Activated naive CD4-positive, alpha-beta T cell treated with anti-CD3 and anti-CD28 coated beads, Interleukin-2, amount 50 U/mL, for 24 hours (primary cell): Measurements from ENCODE around the gene G3BP1.
A peak's percentile ranks its signal among the peaks of the same experiment; 100 is the strongest.

ENCODE experiments used
- H3K27ac Mint-ChIP-seq: one replicate; pipeline ENCODE4 v1.8.0; 2021; ENCODE audit warnings: mild to moderate bottlenecking, mixed read lengths
- H3K27me3 Mint-ChIP-seq: one replicate; pipeline ENCODE4 v1.8.0; 2021; ENCODE audit warnings: mixed read lengths
- H3K36me3 Mint-ChIP-seq: one replicate; pipeline ENCODE4 v1.8.0; 2021; ENCODE audit warnings: mixed read lengths
- H3K4me1 Mint-ChIP-seq: one replicate; pipeline ENCODE4 v1.8.0; 2021; ENCODE audit warnings: mixed read lengths
- H3K4me3 Mint-ChIP-seq: one replicate; pipeline ENCODE4 v1.8.0; 2021; ENCODE audit warnings: mild to moderate bottlenecking, mixed read lengths
- H3K9me3 Mint-ChIP-seq: one replicate; pipeline ENCODE4 v1.8.0; 2021; ENCODE audit warnings: mixed read lengths

The G3BP1 gene

DNA sequence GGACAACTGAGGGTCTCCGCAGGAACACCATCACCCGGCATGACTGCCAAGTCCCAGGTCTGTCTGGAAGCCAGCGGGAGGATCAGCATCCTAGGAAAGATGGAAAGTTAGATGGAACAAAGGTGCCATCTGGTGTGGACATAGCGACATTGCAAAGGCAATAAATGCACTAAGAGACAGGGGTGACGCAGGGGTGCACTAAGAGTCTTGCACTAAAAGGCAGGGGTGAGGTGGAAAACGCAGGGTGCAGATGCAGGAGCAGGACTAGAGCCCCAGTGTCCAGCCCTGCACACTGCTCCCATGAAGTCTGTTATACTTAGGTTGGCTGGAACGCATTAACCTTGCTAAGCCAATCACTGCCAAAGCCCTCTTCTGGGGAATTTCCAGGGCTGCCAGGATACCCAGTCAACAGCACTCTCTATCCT lies 28.9 kb upstream of the G3BP1 start:
- no peak overlapping the region for H3K4me3 Mint-ChIP-seq
- peaks cover 39% of the 10 kb centered on the region for H3K4me1 Mint-ChIP-seq
- no peaks in the 10 kb centered on the region for H3K27me3 Mint-ChIP-seq
- no peaks in the 10 kb centered on the region for H3K9me3 Mint-ChIP-seq
- H3K27ac Mint-ChIP-seq: no peak overlapping the region
- peaks cover 16% of the 10 kb centered on the region for H3K36me3 Mint-ChIP-seq

DNA sequence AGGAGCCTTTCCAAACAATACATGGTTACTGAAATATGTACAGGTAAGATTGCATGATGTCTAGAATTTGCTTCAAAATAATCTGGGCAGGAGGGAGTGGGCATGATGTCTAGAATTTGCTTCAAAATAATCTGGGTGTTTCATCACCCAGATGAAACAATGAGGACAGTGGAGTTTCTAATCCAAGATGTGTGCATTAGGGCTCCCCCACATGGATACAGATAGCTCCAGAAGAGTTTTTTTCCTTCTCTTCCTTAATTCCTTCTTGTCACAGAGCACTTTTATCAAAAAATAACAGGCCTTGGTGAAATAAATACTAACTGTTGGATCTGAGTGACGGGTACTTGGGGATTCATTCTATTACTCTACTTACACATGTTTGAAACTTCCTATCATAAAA lies 28.2 kb upstream of the G3BP1 start:
- no peak overlapping the region for H3K27ac Mint-ChIP-seq
- peaks cover 39% of the 10 kb centered on the region for H3K4me1 Mint-ChIP-seq
- no peaks in the 10 kb centered on the region for H3K9me3 Mint-ChIP-seq
- no peak overlapping the region for H3K4me3 Mint-ChIP-seq
- no peaks in the 10 kb centered on the region for H3K27me3 Mint-ChIP-seq
- H3K36me3 Mint-ChIP-seq: peaks cover 16% of the 10 kb centered on the region

DNA sequence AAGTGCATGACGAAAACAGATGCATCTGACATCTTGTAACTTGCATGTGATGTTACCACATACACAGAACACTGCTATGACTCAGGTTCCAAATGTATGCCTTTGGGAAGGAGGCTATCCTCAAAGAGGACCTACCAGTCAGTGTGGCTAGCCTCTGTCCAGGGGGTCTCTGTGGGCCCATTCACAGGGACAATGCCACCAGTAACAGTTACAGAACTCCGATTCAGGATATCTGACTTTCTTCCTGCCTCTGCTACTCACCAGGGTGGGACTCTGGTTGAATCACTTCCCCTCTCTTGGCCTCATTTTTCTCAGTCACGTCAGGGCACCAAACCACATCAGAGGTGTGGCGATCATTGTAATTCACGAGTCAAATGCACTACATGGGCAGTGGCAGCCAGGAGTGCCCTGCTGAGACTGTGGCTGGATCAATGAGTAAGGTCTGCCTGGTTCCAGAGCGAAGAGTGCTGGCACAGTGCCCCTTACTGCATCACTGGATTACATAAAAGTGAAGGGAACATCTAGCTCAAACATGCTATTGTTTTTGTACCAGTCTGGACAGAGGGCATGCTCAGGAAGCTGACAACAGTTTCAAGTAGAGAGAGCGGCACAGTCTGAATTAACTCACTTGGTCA lies 26.6 kb upstream of the G3BP1 start:
- H3K4me1 Mint-ChIP-seq: peaks cover 42% of the 10 kb centered on the region
- H3K27me3 Mint-ChIP-seq: no peaks in the 10 kb centered on the region
- H3K36me3 Mint-ChIP-seq: peaks cover 18% of the 10 kb centered on the region
- H3K4me3 Mint-ChIP-seq: no peak overlapping the region
- H3K9me3 Mint-ChIP-seq: no peaks in the 10 kb centered on the region
- H3K27ac Mint-ChIP-seq: peak overlapping the region; percentile 77

DNA sequence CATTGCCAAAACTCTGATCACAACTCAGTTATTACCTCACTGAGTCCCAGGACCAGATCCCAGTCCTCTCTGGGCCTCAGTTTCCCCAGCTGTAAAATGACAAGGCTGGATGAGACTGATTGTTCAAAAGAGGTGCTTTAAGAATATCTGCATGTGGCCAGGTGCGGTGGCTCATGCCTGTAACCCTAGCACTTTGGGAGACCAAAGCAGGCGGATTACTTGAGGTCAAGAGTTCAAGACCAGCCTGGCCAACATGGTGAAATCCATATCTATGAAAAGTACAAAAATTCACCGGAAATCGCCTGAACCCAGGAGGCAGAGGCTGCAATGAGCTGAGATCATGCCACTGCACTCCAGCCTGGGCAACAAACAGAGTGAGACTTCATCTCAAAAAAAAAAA lies 21.6 kb upstream of the G3BP1 start:
- Mint-ChIP-seq H3K4me1 (peaks cover 49% of the 10 kb centered on the region), H3K9me3 (no peaks in the 10 kb centered on the region), H3K4me3 (peak overlapping the region; percentile 23), H3K36me3 (peaks cover 9% of the 10 kb centered on the region), H3K27me3 (no peaks in the 10 kb centered on the region), H3K27ac (no peak overlapping the region)

DNA sequence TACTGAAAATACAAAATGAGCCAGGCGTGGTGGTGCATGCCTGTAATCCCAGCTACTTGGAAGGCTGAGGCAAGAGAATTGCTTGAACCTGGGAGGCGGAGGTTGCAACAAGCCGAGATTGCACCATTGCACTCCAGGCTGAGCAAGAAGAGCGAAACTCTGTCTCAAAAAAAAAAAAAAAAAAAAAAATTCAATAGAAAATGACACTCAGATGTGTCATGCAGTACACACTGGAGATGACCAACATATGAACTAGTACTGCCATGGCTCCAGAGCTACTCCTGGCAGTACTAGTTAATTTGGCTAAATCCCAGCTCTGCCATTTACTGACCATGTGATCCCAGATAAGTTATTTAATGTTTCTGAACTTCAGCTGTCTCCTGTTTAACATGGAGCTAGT lies 20.7 kb upstream of the G3BP1 start:
- no peaks in the 10 kb centered on the region for H3K27me3 Mint-ChIP-seq
- H3K9me3 Mint-ChIP-seq: no peaks in the 10 kb centered on the region
- H3K4me1 Mint-ChIP-seq: peaks cover 47% of the 10 kb centered on the region
- no peak overlapping the region for H3K4me3 Mint-ChIP-seq
- H3K27ac Mint-ChIP-seq: no peak overlapping the region
- H3K36me3 Mint-ChIP-seq: peaks cover 7% of the 10 kb centered on the region

DNA sequence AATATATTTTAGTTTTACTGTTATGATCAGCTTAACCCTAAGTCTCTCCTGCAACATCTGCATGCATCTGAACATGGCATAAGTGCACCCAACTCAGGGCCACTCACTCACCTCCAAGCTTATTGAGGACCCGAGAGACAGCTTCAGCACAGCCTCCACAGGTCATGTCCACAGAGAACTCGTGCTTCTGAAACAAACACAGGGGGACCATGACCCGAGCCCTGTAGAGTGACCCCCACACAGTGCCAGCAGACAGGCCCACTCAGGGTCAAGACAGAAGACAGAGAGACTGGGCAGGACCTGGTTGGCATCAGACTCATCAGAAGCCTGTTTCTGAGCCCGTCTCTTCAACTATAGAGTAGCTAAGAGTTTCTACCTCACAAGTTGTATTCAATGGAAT lies 20.2 kb upstream of the G3BP1 start:
- Mint-ChIP-seq H3K27me3 (no peaks in the 10 kb centered on the region), H3K36me3 (peaks cover 7% of the 10 kb centered on the region), H3K4me1 (peaks cover 47% of the 10 kb centered on the region), H3K27ac (no peak overlapping the region), H3K4me3 (no peak overlapping the region), H3K9me3 (no peaks in the 10 kb centered on the region)

DNA sequence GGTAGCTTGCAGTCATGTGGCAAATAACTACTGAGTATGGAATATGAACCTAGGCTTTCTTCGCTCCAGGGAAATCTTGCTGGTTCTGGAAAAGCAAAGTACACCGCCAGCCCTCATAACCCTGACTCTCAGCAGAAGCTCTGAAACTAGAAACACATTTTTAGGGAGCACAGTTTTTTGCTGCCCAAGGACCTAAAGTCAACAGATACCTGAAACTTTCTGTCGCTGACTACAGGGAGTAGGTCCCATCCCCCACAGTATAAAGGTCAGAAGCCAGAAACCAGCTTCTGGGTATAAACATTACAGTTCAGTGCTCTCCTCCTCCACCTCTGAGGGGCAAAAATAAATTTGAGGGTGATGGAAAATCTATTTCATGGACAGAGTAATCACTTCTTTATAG lies 16.4 kb upstream of the G3BP1 start:
- Mint-ChIP-seq H3K4me3 (no peak overlapping the region), H3K27me3 (no peaks in the 10 kb centered on the region), H3K27ac (no peak overlapping the region), H3K9me3 (no peaks in the 10 kb centered on the region), H3K4me1 (peaks cover 54% of the 10 kb centered on the region), H3K36me3 (peaks cover 5% of the 10 kb centered on the region)

DNA sequence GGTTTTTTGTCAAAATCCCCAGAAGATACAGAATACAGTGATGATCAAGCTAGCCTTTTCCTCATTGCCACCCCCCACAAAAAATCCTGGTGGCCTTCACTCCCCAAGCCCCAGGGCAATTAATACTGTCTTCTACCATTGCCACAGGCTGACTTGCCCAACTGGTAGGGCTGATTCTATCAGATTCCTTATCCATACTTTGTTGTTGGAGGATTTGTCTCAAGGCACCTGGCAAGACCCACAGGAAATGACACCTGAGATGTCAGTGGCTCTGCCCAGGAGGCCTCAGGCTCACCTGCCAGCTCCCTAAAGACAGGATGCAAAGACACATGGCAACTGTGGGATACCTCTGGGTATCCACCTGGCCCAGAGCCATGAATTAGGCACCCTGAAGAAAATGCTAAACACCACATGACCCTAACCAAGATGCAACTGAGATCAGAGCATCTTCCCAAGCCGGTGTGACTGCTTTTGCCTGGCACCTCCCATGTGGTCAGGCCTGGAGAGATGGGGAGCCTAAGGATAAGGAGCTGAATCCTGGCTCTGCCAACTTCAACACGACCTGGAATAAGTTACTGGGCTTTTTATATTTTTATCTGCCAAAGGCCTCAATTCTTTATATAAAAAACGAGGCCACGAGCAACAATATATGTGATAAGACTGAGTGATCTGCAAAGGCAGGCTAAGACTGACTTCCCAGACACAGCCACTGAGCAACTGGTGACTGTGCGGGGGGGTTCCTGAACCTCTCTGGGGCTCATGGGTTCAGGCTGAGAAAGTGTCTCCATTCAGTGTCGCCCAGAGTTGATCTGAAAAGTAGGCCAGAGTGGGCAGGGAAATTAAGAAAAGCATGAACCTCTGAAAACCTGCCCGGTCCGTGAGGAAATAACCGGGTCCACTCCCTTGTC lies 14.3 kb upstream of the G3BP1 start:
- Mint-ChIP-seq H3K4me1 (peaks cover 49% of the 10 kb centered on the region), H3K36me3 (peaks cover 5% of the 10 kb centered on the region), H3K4me3 (peak overlapping the region; percentile 93), H3K27me3 (no peaks in the 10 kb centered on the region), H3K27ac (peak overlapping the region; percentile 91), H3K9me3 (no peaks in the 10 kb centered on the region)

DNA sequence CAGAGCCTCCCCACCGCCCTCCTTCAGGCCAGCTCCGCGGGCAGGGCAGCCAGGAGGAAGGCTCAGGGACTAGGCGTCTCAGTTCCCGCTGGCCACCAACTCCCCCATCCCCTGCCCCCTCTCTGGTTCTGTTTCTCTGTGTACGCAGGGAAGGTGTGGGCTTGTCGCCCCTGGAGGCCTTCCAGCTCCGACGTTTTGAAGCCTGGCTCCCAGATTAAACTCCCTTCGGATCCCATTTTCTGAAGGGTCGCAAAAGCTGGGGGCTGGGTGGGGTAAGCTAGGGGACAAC lies 13.7 kb upstream of the G3BP1 start:
- H3K9me3 Mint-ChIP-seq: no peaks in the 10 kb centered on the region
- peaks cover 45% of the 10 kb centered on the region for H3K4me1 Mint-ChIP-seq
- peaks cover 3% of the 10 kb centered on the region for H3K36me3 Mint-ChIP-seq
- peak overlapping the region; percentile 93 for H3K4me3 Mint-ChIP-seq
- no peaks in the 10 kb centered on the region for H3K27me3 Mint-ChIP-seq
- peak overlapping the region; percentile 94 for H3K27ac Mint-ChIP-seq

DNA sequence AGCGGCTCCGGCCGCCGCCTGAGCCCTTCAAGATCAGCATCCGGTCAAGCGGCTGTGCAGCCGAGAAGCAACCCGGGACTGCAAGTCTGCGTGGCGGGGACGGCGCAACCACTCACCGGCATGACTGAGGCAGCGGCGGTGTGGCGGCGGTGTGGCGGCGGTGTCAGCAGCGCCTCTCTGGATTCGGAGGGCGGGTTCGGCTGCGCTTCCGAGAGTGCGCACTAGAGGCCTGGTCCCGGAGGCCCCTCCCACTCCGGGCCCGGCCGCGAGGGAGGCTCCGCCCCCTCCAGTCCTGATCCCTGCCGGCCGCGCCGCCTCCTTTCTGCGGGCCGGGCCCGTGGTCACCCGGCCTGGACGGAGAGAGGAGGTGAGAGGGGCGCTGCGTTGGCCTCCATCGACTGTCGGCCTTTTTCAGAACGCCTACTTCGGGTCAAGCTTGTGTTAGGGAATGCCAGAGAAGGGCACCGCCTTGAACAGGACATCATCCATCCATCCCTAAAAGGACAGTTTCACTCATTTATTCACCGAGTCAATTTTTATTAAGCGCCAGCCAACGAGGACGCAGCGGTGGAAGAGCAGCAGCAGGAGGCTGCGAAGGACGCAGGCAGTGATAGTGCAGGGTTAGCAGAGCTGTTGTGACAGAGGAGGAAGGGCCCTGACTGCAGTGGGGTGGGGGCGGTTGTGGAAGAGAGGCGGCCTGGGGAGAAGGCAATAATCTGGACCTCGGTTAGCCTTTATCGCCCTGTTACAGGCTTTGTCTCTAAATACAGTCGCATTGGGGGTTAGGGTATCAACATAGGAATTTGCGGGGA lies 13.1 kb upstream of the G3BP1 start, which contains the start of gene ATOX1:
TSS of gene ATOX1 (minus strand) at position 202 of the 812 bp plus-strand sequence. CDS start at position 122, 80 bp downstream.
- Mint-ChIP-seq H3K4me3 (peak within 1 kb of the TSS; percentile 93), H3K27ac (peak within 1 kb of the TSS; percentile 94), H3K9me3 (no peaks in the 10 kb centered on the region), H3K27me3 (no peaks in the 10 kb centered on the region), H3K4me1 (peaks cover 41% of the 10 kb centered on the region), H3K36me3 (peaks cover 2% of the 10 kb centered on the region)

DNA sequence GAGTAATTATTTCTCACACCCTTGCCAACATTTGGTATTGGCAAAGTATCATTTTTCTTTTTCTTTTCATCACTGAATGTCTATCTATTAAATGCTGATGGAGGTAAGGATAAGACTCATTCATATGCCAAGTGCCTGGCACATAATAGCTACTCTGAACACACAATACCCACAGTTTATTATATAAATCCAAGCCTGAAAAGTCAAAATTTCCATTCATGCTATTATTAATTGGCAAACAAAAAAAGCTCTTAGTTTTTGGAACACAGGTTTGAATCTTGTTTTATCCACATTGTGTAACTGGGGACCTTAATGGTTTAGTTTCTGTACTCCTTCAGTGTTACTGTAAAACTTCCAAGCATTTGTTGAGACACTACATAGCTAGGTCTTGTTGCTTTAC lies 7.0 kb upstream of the G3BP1 start:
- Mint-ChIP-seq H3K36me3 (no peaks in the 10 kb centered on the region), H3K9me3 (no peaks in the 10 kb centered on the region), H3K27me3 (no peaks in the 10 kb centered on the region), H3K27ac (no peak overlapping the region), H3K4me3 (no peak overlapping the region), H3K4me1 (peaks cover 5% of the 10 kb centered on the region)

DNA sequence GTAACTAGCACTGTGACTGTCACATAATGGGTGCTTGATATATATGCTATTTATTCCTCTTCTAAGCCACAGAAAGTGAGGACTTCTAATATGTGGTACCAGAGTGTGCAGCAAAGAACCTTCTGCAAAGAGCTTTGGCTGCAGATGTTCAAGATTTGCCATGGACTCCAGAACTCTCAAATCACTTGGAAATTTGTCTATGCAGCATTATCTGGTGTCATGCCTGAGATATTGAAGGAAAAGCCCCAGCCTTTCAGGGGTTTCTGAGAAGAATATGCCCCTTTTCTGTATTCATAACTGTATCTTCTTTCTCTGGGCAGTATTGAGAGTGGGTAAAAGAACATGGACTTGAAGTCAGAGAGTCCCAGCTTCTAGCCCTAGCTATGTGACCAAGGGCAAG lies 4.8 kb upstream of the G3BP1 start:
- Mint-ChIP-seq H3K27me3 (no peaks in the 10 kb centered on the region), H3K9me3 (no peaks in the 10 kb centered on the region), H3K4me3 (no peak overlapping the region), H3K27ac (no peak overlapping the region), H3K36me3 (no peaks in the 10 kb centered on the region), H3K4me1 (peaks cover 10% of the 10 kb centered on the region)

DNA sequence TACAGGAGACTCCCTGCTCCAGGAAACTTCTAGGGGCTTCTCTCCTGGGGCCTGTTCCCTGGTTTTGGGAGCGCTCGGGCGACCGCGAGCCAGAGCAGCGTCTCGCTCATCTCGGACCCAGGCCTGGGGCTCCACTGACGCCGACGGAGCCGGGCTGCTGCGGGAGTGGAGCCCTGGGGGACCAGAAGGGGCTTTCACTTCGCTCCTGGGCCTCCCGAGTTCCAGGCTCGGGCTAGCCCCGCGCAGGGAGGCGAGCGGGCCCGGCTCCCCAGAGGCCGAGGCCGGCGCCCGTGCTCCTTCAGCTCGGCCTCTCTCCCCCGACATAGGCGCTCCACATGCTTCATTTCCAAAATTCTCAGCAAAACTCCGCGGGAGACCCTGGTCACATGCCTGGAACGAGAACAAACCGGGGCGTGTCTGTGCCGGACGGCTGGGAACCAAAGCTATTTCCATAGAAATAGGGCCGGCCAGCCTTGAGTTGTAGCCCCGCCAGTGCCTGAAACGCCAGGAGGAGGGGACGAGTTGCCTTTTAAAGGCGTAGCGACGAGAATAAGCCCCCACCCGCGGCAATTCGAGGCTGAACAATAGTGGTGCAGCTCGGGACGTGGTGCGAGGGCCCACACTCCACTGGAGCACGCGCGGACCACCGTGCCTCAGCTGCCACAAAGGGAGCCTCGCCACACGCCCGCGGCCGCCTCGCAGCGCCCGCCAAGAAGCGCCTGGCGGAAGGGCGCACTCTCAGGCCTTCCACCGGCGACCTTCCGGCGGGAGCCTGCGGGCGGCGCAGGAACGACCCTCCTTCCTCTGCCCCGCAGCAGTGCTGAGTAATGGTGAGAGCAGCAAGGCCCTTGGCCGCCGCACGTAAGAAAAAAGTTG lies 1.1 kb upstream of the G3BP1 start:
- peak overlapping the region; percentile 95 for H3K27ac Mint-ChIP-seq
- H3K36me3 Mint-ChIP-seq: peaks cover 15% of the 10 kb centered on the region
- H3K4me3 Mint-ChIP-seq: no peak overlapping the region

DNA sequence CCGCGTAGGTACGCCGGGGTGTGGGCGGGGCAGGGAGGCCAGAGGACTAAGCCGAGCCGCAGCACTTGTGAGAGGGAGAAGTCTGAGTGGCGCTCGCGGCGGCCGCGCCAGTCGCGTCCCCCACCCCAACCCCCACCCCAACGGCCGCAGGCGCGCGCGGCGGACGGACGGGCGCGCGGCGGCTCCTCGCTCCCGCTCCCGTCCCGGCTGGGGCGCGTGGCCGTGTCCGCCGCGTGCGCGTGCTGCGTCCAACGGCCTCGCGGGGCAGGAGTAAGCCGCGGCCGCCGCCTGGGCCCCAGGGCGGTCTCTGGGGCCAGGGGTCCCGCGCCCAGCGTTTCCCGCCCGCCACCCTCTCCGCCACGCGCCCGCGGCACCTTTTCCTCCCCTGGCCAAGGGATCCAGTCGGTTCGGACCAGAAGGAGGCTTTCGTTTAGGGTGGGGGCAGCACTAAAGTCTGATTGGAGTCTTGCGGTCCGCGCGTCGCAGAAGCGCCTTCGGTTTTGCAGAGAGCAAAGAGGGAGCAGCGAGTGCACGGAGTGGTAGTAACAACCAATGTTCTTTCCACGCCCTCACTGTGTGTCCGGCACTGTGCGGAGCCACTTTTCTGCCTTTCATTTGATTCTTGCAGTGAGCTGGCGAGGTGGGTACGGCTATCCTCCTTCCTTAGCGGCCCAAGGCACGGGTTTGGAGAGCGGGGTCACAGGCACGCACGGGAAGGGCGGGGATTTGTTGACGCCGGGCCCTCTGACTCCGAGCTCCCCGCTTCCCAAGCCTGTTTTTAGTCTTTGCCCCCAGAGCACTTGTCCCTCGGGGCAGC lies 483 bp downstream of the G3BP1 start:
- Mint-ChIP-seq H3K27ac (peak overlapping the region; percentile 76), H3K27me3 (no peaks in the 10 kb centered on the region), H3K9me3 (no peaks in the 10 kb centered on the region), H3K4me3 (peak overlapping the region; percentile 94), H3K36me3 (peaks cover 23% of the 10 kb centered on the region), H3K4me1 (peaks cover 48% of the 10 kb centered on the region)

More for the DNA sequence above, 1.1 kb upstream of the G3BP1 start:
- H3K9me3 Mint-ChIP-seq: no peaks in the 10 kb centered on the region
- H3K4me1 Mint-ChIP-seq: peaks cover 32% of the 10 kb centered on the region
- no peaks in the 10 kb centered on the region for H3K27me3 Mint-ChIP-seq
